Tibial nerve (tissue), 4 donors: Measurements from ENCODE around the gene BAZ1B.

ENCODE experiments used
- CTCF ChIP-seq, 5 experiments: fragments of 200-600 bp in 3 of 5; fragments of 450-650 bp in 2 of 5; sonication (generic) in 3 of 5; IDR thresholded peaks; one replicate each; pipeline ENCODE4 v1.5.1; 2016 to 2019; ENCODE audit warnings: antibody characterized with exemption in 5 of 5, mild to moderate bottlenecking in 3 of 5, moderate library complexity in 2 of 5
- EP300 ChIP-seq, 2 donors: sonication (generic); formaldehyde crosslinking; IDR thresholded peaks; one replicate each; pipeline ENCODE4 v1.6.1; 2017; ENCODE audit warnings: antibody characterized with exemption in 2 of 2, mild to moderate bottlenecking in 1 of 2
- POLR2A ChIP-seq, 2 donors: fragments of 450-650 bp; IDR thresholded peaks; one replicate each; pipeline ENCODE4 v1.6.1; 2017; ENCODE audit warnings: antibody characterized with exemption in 2 of 2, mild to moderate bottlenecking in 2 of 2, moderate library complexity in 2 of 2

GRCh38 chr7:73466112-73466511, 56.0 kb downstream of the BAZ1B start:
- TF ChIP-seq POLR2A (IDR thresholded peaks at IDR 0.05) (no peak), CTCF (IDR thresholded peaks at IDR 0.05) (no peak), EP300 (IDR thresholded peaks at IDR 0.05) (no peak)
